BJ (cell line): Measurements from ENCODE around the gene CDC42BPB. TPM values are rescaled to one million over a fixed set of nuclear protein-coding genes. Genes with fewer than 3 reads are reported as not detected.

Source experiments
- CTCF ChIA-PET: fragments of 350-600 bp; formaldehyde crosslinking; extraction: SDS; loops from one replicate; lab custom pipeline; 2021; ENCODE audit warnings: antibody characterized with exemption, inconsistent platforms; lab: Yijun Ruan, JAX
- POLR2A ChIA-PET: fragments of 300-600 bp; sonication (Branson Sonifier 250); formaldehyde crosslinking; extraction: SDS; loops from one replicate; lab custom pipeline; 2021; ENCODE audit warnings: antibody characterized with exemption; lab: Charles Lee
- DNase-seq: peaks from one replicate; pipeline ENCODE4 v3.0.0-alpha.2; 2011; ENCODE audit warnings: low read depth
- H3K27me3 ChIP-seq: 2 replicates; pipeline ENCODE4 v1.6.0; 2011; ENCODE audit warnings: low read length; ENCODE audit not compliant: control insufficient read depth, insufficient read depth
- H3K36me3 ChIP-seq: 2 replicates; pipeline ENCODE4 v1.5.1; 2011; ENCODE audit warnings: low read length; ENCODE audit not compliant: control insufficient read depth, insufficient read depth
- H3K4me3 ChIP-seq: 2 replicates; pipeline ENCODE4 v1.5.1; 2011; ENCODE audit warnings: low read depth, mild to moderate bottlenecking, control low read depth, low read length
- polyA minus RNA-seq: library from RNA; depleted of rRNA, polyadenylated mRNA; stranded (reverse); fragments of >200 nt; gene quantifications from 2 replicates; pipeline ENCODE4 v1.2.3, GENCODE V29; 2011; rRNA and poly(A)+ RNA removed
- polyA plus RNA-seq: library from polyadenylated mRNA; depleted of rRNA; stranded (reverse); fragments of >200 nt; gene quantifications from 2 replicates; pipeline ENCODE4 v1.2.3, GENCODE V29; 2011; rRNA removed
- TF ChIP-seq, protein P1 (sequence below): IDR thresholded peaks from 2 replicates; pipeline ENCODE4 v1.5.1; 2011; ENCODE audit warnings: low read depth, mild to moderate bottlenecking, control low read depth, inconsistent platforms, low read length, moderate library complexity; ENCODE audit not compliant: insufficient read depth

The CDC42BPB gene, protein sequence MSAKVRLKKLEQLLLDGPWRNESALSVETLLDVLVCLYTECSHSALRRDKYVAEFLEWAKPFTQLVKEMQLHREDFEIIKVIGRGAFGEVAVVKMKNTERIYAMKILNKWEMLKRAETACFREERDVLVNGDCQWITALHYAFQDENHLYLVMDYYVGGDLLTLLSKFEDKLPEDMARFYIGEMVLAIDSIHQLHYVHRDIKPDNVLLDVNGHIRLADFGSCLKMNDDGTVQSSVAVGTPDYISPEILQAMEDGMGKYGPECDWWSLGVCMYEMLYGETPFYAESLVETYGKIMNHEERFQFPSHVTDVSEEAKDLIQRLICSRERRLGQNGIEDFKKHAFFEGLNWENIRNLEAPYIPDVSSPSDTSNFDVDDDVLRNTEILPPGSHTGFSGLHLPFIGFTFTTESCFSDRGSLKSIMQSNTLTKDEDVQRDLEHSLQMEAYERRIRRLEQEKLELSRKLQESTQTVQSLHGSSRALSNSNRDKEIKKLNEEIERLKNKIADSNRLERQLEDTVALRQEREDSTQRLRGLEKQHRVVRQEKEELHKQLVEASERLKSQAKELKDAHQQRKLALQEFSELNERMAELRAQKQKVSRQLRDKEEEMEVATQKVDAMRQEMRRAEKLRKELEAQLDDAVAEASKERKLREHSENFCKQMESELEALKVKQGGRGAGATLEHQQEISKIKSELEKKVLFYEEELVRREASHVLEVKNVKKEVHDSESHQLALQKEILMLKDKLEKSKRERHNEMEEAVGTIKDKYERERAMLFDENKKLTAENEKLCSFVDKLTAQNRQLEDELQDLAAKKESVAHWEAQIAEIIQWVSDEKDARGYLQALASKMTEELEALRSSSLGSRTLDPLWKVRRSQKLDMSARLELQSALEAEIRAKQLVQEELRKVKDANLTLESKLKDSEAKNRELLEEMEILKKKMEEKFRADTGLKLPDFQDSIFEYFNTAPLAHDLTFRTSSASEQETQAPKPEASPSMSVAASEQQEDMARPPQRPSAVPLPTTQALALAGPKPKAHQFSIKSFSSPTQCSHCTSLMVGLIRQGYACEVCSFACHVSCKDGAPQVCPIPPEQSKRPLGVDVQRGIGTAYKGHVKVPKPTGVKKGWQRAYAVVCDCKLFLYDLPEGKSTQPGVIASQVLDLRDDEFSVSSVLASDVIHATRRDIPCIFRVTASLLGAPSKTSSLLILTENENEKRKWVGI (N-terminal part only)
- polyA plus RNA-seq (41.4 and 66.5 TPM in 2 replicates), polyA minus RNA-seq (80.0 and 110 TPM in 2 replicates)

- Histone ChIP-seq H3K36me3 (no peaks in the 10 kb centered on the region), H3K27me3 (no peaks in the 10 kb centered on the region), H3K4me3 (peak within 1 kb of the TSS; percentile 99)
- peak; percentile 54 for DNase-seq
- POLR2A ChIA-PET, result interaction anchor here (0.7 kb wide), 1 partner anchor 10 kb away, joined by 3 read pairs; no protein-coding TSS in a partner anchor
- TF ChIP-seq, protein P1, sequence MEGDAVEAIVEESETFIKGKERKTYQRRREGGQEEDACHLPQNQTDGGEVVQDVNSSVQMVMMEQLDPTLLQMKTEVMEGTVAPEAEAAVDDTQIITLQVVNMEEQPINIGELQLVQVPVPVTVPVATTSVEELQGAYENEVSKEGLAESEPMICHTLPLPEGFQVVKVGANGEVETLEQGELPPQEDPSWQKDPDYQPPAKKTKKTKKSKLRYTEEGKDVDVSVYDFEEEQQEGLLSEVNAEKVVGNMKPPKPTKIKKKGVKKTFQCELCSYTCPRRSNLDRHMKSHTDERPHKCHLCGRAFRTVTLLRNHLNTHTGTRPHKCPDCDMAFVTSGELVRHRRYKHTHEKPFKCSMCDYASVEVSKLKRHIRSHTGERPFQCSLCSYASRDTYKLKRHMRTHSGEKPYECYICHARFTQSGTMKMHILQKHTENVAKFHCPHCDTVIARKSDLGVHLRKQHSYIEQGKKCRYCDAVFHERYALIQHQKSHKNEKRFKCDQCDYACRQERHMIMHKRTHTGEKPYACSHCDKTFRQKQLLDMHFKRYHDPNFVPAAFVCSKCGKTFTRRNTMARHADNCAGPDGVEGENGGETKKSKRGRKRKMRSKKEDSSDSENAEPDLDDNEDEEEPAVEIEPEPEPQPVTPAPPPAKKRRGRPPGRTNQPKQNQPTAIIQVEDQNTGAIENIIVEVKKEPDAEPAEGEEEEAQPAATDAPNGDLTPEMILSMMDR, result no peak
- CTCF ChIA-PET, result interaction anchor here (1.0 kb wide), 1 partner anchor 10 kb away, joined by 3 read pairs; no protein-coding TSS in a partner anchor
These were observed at the start of gene CDC42BPB for GRCh38 chr14:103057372-103058163. CDC42BPB (minus strand) TSS chr14:103057549; CDS start chr14:103057173, 376 bp downstream.

DNA sequence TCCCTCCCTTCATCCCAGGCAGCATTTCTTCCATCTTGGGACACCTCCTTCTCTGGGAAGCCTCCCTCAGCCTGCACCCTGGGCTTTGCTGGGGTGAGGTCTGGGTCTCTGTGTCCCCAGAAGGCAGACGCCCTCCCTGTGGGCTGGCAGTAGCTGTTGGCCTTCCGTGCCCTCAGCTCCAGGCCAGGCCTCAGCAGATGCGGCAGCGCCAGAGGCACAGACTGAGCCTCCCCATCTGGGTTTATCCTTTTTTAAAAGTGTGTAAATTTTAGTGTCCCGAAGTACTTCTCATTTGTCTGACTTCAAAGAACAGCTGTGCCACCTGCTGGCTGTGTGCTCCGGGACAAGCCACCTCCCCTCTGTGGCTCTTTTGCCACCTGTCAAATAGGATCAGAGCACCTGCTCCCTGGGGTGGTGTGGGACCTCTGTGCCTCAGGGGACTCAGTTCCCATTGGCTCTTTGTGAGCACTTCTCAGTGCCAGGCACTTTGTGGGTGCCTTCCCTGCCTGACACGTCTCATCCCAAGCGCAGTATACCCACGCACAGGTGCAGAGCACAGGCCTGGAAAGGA lies 48.3 kb upstream of the CDC42BPB start:
- POLR2A ChIA-PET, result no interaction called here
- no peak for DNase-seq
- H3K27me3 ChIP-seq, result peaks cover 19% of the 10 kb centered on the region
- TF ChIP-seq, protein P1, result no peak
- no peaks in the 10 kb centered on the region for H3K36me3 ChIP-seq
- no peak overlapping the region for H3K4me3 ChIP-seq
- CTCF ChIA-PET, result interaction anchor here (0.6 to 9.9 kb wide), 49 partner anchors 7 to 410 kb away, joined by 3 to 315 read pairs (median 8); partner anchors contain the start of genes EXOC3L4 and LBHD2

DNA sequence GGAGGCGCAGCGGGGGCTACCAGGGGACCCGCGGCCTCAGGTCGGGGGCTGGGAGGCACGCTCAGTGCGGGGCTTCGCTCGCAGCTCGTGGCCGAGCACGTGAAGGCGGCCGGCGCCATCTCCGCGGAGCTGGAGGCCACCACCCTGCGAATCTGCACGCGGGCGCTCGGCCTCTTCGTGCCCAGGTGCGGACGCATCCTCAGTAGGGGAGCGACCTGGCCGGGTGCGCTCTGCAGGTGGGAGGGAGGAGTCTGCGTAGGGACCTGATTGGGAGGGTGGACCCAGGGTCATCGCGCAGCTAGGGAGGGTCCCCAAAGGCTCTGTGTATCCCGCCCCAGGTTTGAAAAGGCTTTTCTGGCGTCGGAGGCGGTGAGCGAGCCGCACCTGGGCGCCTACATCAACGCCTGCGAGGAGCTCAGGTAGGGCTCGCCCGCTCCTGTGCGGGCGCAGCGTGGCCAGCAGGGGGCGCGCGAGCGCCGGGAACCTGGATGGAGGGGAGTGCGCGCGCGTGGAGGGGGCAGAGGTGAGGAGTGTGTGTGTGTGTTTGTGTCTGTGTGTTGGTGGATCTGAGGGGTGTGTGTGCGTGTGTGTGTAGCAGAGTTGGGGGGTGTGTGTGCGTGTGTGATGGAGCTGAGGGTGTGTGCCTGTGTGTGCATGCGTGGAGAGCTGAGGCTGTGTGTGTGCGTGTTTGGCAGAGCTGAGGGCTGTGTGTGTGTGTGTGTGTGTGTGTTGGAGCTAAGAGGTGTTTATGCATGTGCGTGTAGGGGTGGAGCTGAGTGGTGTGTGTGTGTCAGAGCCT lies 47.5 kb upstream of the CDC42BPB start:
- Histone ChIP-seq H3K27me3 (peaks cover 19% of the 10 kb centered on the region), H3K4me3 (no peak overlapping the region), H3K36me3 (no peaks in the 10 kb centered on the region)
- no peak for DNase-seq
- ChIA-PET CTCF (interaction anchor here (0.6 to 9.9 kb wide), 64 partner anchors 8 to 491 kb away, joined by 3 to 315 read pairs (median 6); partner anchors contain the start of genes EXOC3L4, LBHD2 and TNFAIP2), POLR2A (interaction anchor here (0.6 kb wide), 1 partner anchor 187 kb away, joined by 5 read pairs; no protein-coding TSS in a partner anchor)
- TF ChIP-seq, protein P1, result peak; percentile 99

GRCh38 chr14:103104389-103104653 lies 47.0 kb upstream of the CDC42BPB start:
- Histone ChIP-seq H3K4me3 (no peak overlapping the region), H3K27me3 (peaks cover 19% of the 10 kb centered on the region), H3K36me3 (no peaks in the 10 kb centered on the region)
- ChIA-PET POLR2A (interaction anchor here (0.6 kb wide), 1 partner anchor 187 kb away, joined by 5 read pairs; no protein-coding TSS in a partner anchor), CTCF (interaction anchor here (0.6 to 9.9 kb wide), 54 partner anchors 9 to 492 kb away, joined by 3 to 315 read pairs (median 7); partner anchors contain the start of genes EXOC3L4, LBHD2 and TNFAIP2)
- TF ChIP-seq, protein P1, result no peak
- DNase-seq, result no peak
